GM10266 (cell line): ENCODE measurements around the gene MED23.

Experiments
- DNase-seq: peaks from one replicate; pipeline ENCODE4 v3.0.0; 2012; ENCODE audit errors: extremely low spot score
- CTCF ChIP-seq: IDR thresholded peaks from 2 replicates; pipeline ENCODE4 v1.5.1; 2012; ENCODE audit warnings: mild to moderate bottlenecking, low read depth; ENCODE audit not compliant: control insufficient read depth, insufficient read depth; ENCODE audit errors: missing control alignments

Gene MED23

DNA sequence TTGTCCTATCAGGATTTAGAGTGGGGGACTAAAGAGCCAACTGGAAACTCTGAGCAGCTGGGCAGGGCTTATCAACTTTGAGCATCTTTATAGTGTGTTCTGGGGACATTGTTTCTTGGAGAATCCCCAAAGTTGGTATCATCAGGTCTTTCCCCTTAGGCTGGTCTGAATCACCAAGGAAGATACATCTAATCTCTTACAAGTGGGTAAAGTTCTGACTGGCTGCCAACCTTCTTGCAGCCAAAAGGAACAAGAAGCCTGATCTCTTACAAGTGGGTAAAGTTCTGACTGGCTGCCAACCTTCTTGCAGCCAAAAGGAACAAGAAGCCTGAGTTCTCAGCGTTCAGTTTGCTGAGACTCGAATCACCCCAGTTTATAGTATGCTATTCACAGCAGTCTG, 1.6 kb upstream of the MED23 start:
- TF ChIP-seq CTCF = no peak
- no peak for DNase-seq

DNA sequence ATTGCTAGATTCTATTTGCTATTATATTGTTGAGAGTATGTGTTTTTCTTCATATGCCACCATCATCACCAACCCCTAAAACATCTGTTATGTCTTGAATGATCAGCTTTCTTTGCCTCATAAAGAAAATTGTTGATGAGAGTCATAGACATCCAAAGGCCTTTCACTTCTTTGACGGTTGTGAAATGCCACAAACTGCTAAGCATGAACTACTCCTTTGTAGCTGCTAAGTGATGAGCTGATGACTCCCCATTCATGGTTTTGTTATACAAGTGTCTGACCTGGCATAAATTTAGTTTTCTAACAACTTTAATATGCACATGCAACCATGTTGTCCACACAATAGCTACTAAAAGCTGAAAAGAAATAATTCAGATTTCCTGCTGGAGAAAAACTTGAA, 684 bp upstream of the MED23 start:
- no peak for TF ChIP-seq CTCF
- DNase-seq = no peak

DNA sequence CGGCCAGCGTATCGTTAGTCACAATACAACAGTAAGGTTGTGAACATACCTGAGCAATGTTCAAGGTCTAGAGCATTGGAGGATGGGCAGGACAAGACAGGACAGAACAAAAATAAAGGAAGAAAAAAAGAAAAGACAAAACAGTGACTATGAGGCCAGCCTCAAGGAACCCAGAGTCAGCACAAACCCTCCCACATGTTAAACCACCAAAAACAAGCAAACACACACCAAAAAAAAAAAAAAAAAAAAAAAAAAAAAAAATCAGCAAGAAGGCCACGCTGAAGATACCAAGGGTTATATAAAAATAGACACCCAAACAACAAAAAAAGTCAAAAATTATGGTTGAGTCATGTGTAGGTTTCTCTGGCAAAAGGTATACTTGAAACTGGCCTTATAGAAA, 12.8 kb downstream of the MED23 start:
- no peak for TF ChIP-seq CTCF
- no peak for DNase-seq

- no peak for TF ChIP-seq CTCF
- DNase-seq = no peak
These were observed 14.6 kb downstream of the MED23 start for GRCh38 chr6:131613296-131613925.

- TF ChIP-seq CTCF = no peak
- no peak for DNase-seq
These were observed 25.2 kb downstream of the MED23 start for GRCh38 chr6:131602781-131603312.

GRCh38 chr6:131600716-131601115, 27.3 kb downstream of the MED23 start:
- TF ChIP-seq CTCF = no peak
- DNase-seq = no peak

DNA sequence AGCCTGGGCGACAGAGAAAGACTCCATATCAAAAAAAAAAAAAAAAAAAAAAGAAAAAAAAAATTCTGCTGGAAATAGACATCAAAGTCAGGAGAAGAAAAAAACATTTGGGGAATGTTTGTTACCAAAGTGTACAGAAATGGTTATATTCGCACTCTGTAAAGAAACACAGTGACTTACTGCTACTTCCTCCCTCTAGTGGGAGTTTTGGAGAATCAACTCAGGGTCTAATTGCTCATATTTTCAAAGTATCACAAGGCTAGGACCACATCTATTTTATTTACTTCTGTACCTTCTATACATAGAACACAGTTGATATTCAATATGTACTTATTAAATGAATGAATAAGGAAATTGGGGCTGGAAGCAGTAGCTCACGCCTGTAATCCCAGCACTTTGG, 30.6 kb downstream of the MED23 start:
- DNase-seq = no peak
- TF ChIP-seq CTCF = no peak
